GM23338 (cell line): ENCODE results near the gene FOXQ1. TPM values are rescaled to one million over a fixed set of nuclear protein-coding genes. Genes with fewer than 3 reads are reported as not detected.

ENCODE experiments used
- ATAC-seq: fragments of 200-7000 bp; cut with Tn5 transposase; 3 replicates; pipeline ENCODE4 v1.9.1; 2020
- DNase-seq: peaks from one replicate; pipeline ENCODE4 v3.0.0-alpha.2; 2015; ENCODE audit warnings: low spot score
- H2AFZ ChIP-seq: fragments of 200-600 bp; sonication (generic); 2 replicates; pipeline ENCODE4 v1.8.0; 2016; ENCODE audit warnings: antibody characterized with exemption, mild to moderate bottlenecking, moderate library complexity
- H3F3A ChIP-seq: fragments of 200-600 bp; sonication (generic); replicated peaks from 2 replicates; pipeline ENCODE4 v1.8.0; 2017; ENCODE audit warnings: antibody characterized with exemption, mixed run types, low read depth
- H3K27ac ChIP-seq: fragments of 200-600 bp; sonication (generic); 2 replicates; pipeline ENCODE4 v1.6.1; 2016; ENCODE audit warnings: low read depth
- H3K27me3 ChIP-seq: fragments of 200-600 bp; sonication (generic); 2 replicates; pipeline ENCODE4 v1.8.0; 2016; ENCODE audit warnings: mild to moderate bottlenecking, mixed run types, moderate library complexity; ENCODE audit not compliant: insufficient read depth
- H3K36me3 ChIP-seq: fragments of 200-600 bp; sonication (generic); 2 replicates; pipeline ENCODE4 v1.8.0; 2016; ENCODE audit warnings: mild to moderate bottlenecking; ENCODE audit not compliant: insufficient read depth
- H3K4me1 ChIP-seq: fragments of 200-600 bp; sonication (generic); 2 replicates; pipeline ENCODE4 v1.8.0; 2016; ENCODE audit warnings: mild to moderate bottlenecking, moderate library complexity; ENCODE audit not compliant: insufficient read depth
- H3K4me2 ChIP-seq: fragments of 200-600 bp; sonication (generic); 2 replicates; pipeline ENCODE4 v1.7.1; 2017; ENCODE audit warnings: mixed run types
- H3K4me3 ChIP-seq: fragments of 200-600 bp; sonication (generic); 2 replicates; pipeline ENCODE4 v1.6.1; 2016; ENCODE audit warnings: mixed run types
- H3K79me2 ChIP-seq: fragments of 200-600 bp; sonication (generic); replicated peaks from 2 replicates; pipeline ENCODE4 v1.8.0; 2017; ENCODE audit warnings: mild to moderate bottlenecking; ENCODE audit not compliant: insufficient read depth
- H3K9me2 ChIP-seq: fragments of 200-600 bp; sonication (generic); 2 replicates; pipeline ENCODE4 v1.8.0; 2017; ENCODE audit not compliant: insufficient read depth
- H4K20me1 ChIP-seq: fragments of 200-600 bp; sonication (generic); replicated peaks from 2 replicates; pipeline ENCODE4 v1.8.0; 2017; ENCODE audit warnings: mild to moderate bottlenecking; ENCODE audit not compliant: insufficient read depth
- H3K27ac Mint-ChIP-seq: 2 replicates; pipeline ENCODE4 v1.8.0; 2020; ENCODE audit warnings: inconsistent platforms, mild to moderate bottlenecking, moderate library complexity, mixed read lengths
- H3K27me3 Mint-ChIP-seq: 3 replicates; pipeline ENCODE4 v1.8.0; 2022; ENCODE audit warnings: low read depth, mild to moderate bottlenecking, moderate library complexity, mixed read lengths, inconsistent platforms; ENCODE audit not compliant: insufficient read depth, poor library complexity
- H3K36me3 Mint-ChIP-seq: 3 replicates; pipeline ENCODE4 v1.8.0; 2021; ENCODE audit warnings: low read depth, mild to moderate bottlenecking, inconsistent platforms, moderate library complexity, mixed read lengths
- H3K4me1 Mint-ChIP-seq: 3 replicates; pipeline ENCODE4 v1.8.0; 2020; ENCODE audit warnings: mild to moderate bottlenecking, inconsistent platforms, mixed read lengths
- H3K4me3 Mint-ChIP-seq: 3 replicates; pipeline ENCODE4 v1.8.0; 2021; ENCODE audit warnings: moderate library complexity, mild to moderate bottlenecking, inconsistent platforms, mixed read lengths
- H3K9me3 Mint-ChIP-seq: 3 replicates; pipeline ENCODE4 v1.8.0; 2020; ENCODE audit warnings: moderate library complexity, mild to moderate bottlenecking, inconsistent platforms, mixed read lengths
- CREB1 ChIP-seq: fragments of 250-450 bp; sonication (Bioruptor Pico); IDR thresholded peaks from 2 replicates; pipeline ENCODE4 v1.5.0; 2020; ENCODE audit warnings: low read depth, mild to moderate bottlenecking, moderate library complexity
- EZH2 ChIP-seq: fragments of 200-600 bp; sonication (generic); IDR thresholded peaks from one replicate; pipeline ENCODE4 v1.8.0; 2017; ENCODE audit warnings: antibody characterized with exemption, mild to moderate bottlenecking, low read depth; ENCODE audit not compliant: unreplicated experiment
- JUNB ChIP-seq: IDR thresholded peaks from one replicate; pipeline ENCODE4 v1.6.1; 2016; ENCODE audit warnings: antibody characterized with exemption; ENCODE audit not compliant: unreplicated experiment
- STAT1 ChIP-seq: IDR thresholded peaks from one replicate; pipeline ENCODE4 v1.6.1; 2016; ENCODE audit warnings: antibody characterized with exemption; ENCODE audit not compliant: unreplicated experiment
- ZNF331 ChIP-seq: fragments of 250-450 bp; sonication (Bioruptor Pico); IDR thresholded peaks from 2 replicates; pipeline ENCODE4 v1.5.0; 2020; ENCODE audit warnings: low read depth, mild to moderate bottlenecking, moderate library complexity
- polyA plus RNA-seq: library from polyadenylated mRNA; unstranded; fragments of >200 nt; fragmentation: Nextera tagmentation; extraction: Ambion mirVana; gene quantifications from 2 replicates; pipeline ENCODE4 v1.2.1, GENCODE V29; 2016
- total RNA-seq: library from RNA; depleted of rRNA; stranded (reverse); fragments of >200 nt; shearing (Covaris generic); gene quantifications from 2 replicates; pipeline ENCODE4 v1.2.3, GENCODE V29; 2014
- TF ChIP-seq, protein P1 (sequence below): fragments of 250-450 bp; sonication (Bioruptor Pico); IDR thresholded peaks from 2 replicates; pipeline ENCODE4 v1.5.0; 2020; ENCODE audit warnings: mild to moderate bottlenecking, moderate library complexity
- TF ChIP-seq, protein P2 (sequence below): IDR thresholded peaks from one replicate; pipeline ENCODE4 v1.6.1; 2018; ENCODE audit warnings: antibody characterized with exemption; ENCODE audit not compliant: unreplicated experiment

Gene FOXQ1
- total and polyA plus RNA-seq, 2 experiments from 2014 or later = not detected

DNA sequence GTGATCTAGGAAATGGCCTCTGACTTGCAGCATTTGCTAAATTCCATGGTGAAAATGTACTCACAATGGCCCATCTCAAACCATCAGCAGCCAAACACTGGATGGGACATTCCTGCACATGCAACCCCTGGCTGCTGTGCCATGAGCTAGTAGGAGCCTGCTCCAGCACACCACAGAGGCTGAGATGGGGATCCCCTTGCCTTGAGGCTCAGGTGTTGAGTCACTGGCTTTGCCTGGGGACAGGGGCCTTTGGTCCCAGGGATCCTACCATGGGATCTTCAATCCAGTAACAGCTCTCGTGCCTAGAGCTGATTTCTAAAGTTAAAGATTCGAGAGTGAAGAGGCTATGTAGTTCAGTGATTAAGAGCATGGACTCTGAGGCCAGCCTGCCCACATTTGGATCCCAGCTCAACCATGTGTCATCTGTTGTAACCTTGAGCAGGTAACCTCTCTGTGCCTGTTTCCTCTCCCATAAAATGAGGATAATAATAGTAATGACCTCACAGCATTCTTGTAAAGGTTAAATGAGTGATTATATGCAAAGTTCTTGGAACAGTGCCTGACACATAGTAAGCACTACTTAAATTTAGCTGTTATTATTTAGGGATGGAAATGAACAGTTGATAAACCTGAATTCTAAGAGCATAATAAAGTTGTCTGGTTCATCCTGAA, 16.4 kb downstream of the FOXQ1 start (continued):
- TF ChIP-seq, protein P1, sequence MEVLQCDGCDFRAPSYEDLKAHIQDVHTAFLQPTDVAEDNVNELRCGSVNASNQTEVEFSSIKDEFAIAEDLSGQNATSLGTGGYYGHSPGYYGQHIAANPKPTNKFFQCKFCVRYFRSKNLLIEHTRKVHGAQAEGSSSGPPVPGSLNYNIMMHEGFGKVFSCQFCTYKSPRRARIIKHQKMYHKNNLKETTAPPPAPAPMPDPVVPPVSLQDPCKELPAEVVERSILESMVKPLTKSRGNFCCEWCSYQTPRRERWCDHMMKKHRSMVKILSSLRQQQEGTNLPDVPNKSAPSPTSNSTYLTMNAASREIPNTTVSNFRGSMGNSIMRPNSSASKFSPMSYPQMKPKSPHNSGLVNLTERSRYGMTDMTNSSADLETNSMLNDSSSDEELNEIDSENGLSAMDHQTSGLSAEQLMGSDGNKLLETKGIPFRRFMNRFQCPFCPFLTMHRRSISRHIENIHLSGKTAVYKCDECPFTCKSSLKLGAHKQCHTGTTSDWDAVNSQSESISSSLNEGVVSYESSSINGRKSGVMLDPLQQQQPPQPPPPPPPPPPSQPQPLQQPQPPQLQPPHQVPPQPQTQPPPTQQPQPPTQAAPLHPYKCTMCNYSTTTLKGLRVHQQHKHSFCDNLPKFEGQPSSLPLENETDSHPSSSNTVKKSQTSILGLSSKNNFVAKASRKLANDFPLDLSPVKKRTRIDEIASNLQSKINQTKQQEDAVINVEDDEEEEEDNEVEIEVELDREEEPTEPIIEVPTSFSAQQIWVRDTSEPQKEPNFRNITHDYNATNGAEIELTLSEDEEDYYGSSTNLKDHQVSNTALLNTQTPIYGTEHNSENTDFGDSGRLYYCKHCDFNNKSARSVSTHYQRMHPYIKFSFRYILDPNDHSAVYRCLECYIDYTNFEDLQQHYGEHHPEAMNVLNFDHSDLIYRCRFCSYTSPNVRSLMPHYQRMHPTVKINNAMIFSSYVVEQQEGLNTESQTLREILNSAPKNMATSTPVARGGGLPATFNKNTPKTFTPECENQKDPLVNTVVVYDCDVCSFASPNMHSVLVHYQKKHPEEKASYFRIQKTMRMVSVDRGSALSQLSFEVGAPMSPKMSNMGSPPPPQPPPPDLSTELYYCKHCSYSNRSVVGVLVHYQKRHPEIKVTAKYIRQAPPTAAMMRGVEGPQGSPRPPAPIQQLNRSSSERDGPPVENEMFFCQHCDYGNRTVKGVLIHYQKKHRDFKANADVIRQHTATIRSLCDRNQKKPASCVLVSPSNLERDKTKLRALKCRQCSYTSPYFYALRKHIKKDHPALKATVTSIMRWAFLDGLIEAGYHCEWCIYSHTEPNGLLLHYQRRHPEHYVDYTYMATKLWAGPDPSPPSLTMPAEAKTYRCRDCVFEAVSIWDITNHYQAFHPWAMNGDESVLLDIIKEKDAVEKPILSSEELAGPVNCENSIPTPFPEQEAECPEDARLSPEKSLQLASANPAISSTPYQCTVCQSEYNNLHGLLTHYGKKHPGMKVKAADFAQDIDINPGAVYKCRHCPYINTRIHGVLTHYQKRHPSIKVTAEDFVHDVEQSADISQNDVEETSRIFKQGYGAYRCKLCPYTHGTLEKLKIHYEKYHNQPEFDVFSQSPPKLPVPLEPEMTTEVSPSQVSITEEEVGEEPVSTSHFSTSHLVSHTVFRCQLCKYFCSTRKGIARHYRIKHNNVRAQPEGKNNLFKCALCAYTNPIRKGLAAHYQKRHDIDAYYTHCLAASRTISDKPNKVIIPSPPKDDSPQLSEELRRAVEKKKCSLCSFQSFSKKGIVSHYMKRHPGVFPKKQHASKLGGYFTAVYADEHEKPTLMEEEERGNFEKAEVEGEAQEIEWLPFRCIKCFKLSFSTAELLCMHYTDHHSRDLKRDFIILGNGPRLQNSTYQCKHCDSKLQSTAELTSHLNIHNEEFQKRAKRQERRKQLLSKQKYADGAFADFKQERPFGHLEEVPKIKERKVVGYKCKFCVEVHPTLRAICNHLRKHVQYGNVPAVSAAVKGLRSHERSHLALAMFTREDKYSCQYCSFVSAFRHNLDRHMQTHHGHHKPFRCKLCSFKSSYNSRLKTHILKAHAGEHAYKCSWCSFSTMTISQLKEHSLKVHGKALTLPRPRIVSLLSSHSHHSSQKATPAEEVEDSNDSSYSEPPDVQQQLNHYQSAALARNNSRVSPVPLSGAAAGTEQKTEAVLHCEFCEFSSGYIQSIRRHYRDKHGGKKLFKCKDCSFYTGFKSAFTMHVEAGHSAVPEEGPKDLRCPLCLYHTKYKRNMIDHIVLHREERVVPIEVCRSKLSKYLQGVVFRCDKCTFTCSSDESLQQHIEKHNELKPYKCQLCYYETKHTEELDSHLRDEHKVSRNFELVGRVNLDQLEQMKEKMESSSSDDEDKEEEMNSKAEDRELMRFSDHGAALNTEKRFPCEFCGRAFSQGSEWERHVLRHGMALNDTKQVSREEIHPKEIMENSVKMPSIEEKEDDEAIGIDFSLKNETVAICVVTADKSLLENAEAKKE (CRISPR knock-in tag) = no peak
- TF ChIP-seq EZH2 (no peak), STAT1 (no peak)

DNA sequence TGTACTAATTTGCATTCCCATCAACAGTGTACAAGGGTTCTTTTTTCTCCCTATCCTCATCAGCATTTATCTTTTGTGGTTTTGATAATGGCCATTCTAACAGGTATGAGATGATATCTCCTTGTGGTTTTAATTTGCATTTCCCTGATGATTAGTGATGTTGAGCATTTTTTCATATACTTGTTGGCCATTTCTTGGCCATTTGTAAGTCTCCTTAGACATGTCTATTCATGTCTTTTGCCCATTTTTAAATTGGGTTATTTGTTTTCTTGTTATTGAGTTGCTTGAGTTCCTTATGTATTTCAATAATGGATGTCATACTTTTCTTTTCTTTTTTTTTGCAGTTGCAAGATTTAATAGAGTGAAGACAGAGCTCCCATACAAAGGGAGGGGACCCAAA, 17.8 kb downstream of the FOXQ1 start:
- peaks cover 14% of the 10 kb centered on the region for H3K4me1 ChIP-seq
- H3F3A ChIP-seq = peaks cover 4% of the 10 kb centered on the region; the same call in 1 of the 2 replicates
- DNase-seq (no peak), ATAC-seq (no peak)
- Mint-ChIP-seq H3K9me3 (peaks cover 24% of the 10 kb centered on the region), H3K4me1 (peaks cover 12% of the 10 kb centered on the region), H3K27me3 (peaks cover 5% of the 10 kb centered on the region), H3K4me3 (no peak overlapping the region), H3K27ac (no peak overlapping the region), H3K36me3 (peaks cover 13% of the 10 kb centered on the region; the same call in 2 of the 3 replicates)
- H3K4me2 ChIP-seq = no peak overlapping the region
- no peaks in the 10 kb centered on the region for H4K20me1 ChIP-seq
- no peaks in the 10 kb centered on the region for H3K79me2 ChIP-seq
- H3K4me3 ChIP-seq = no peak overlapping the region
- peaks cover 3% of the 10 kb centered on the region; the same call in 1 of the 2 replicates for H3K36me3 ChIP-seq
- H3K27me3 ChIP-seq = no peaks in the 10 kb centered on the region
- no peak overlapping the region for H2AFZ ChIP-seq
- H3K27ac ChIP-seq = no peak overlapping the region
- 0 out of 2 replicates have a peak, but pooled peaks cover 2% of the 10 kb centered on the region for H3K9me2 ChIP-seq
- TF ChIP-seq ZNF331 (CRISPR knock-in tag) = no peak
- TF ChIP-seq EZH2 = no peak
- TF ChIP-seq JUNB = no peak
- TF ChIP-seq CREB1 (CRISPR knock-in tag) = no peak
- TF ChIP-seq, protein P2, sequence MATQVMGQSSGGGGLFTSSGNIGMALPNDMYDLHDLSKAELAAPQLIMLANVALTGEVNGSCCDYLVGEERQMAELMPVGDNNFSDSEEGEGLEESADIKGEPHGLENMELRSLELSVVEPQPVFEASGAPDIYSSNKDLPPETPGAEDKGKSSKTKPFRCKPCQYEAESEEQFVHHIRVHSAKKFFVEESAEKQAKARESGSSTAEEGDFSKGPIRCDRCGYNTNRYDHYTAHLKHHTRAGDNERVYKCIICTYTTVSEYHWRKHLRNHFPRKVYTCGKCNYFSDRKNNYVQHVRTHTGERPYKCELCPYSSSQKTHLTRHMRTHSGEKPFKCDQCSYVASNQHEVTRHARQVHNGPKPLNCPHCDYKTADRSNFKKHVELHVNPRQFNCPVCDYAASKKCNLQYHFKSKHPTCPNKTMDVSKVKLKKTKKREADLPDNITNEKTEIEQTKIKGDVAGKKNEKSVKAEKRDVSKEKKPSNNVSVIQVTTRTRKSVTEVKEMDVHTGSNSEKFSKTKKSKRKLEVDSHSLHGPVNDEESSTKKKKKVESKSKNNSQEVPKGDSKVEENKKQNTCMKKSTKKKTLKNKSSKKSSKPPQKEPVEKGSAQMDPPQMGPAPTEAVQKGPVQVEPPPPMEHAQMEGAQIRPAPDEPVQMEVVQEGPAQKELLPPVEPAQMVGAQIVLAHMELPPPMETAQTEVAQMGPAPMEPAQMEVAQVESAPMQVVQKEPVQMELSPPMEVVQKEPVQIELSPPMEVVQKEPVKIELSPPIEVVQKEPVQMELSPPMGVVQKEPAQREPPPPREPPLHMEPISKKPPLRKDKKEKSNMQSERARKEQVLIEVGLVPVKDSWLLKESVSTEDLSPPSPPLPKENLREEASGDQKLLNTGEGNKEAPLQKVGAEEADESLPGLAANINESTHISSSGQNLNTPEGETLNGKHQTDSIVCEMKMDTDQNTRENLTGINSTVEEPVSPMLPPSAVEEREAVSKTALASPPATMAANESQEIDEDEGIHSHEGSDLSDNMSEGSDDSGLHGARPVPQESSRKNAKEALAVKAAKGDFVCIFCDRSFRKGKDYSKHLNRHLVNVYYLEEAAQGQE = no peak
